ENCODE results near the gene ZBTB8OS.

GRCh38 chr1:32651461-32652073 is 1.2 kb upstream of the ZBTB8OS start:
- TF ChIP-seq POLR2AphosphoS5 (IDR thresholded peaks at IDR 0.05; ENCODE audit: borderline replicate concordance, low read depth, low read length) (no peak), EZH2 (IDR thresholded peaks at IDR 0.05) (no peak)

Measured in SK-N-MC (cell line).